HT-29 (cell line): ENCODE results near the gene TSPYL2. TPM values are rescaled to one million over a fixed set of nuclear protein-coding genes. Genes with fewer than 3 reads are reported as not detected.

Experiments used
- DNase-seq: peaks from one replicate; pipeline ENCODE4 v3.0.0-alpha.2; 2015; ENCODE audit warnings: low spot score
- small RNA-seq: library from RNA; depleted of rRNA; stranded (forward); fragments of <200 nt; gene quantifications from one replicate; pipeline ENCODE3, GENCODE V24; 2014
- total RNA-seq: library from RNA; depleted of rRNA; stranded (reverse); fragments of >200 nt; shearing (Covaris generic); gene quantifications from 2 replicates; pipeline ENCODE4 v1.2.3, GENCODE V29; 2014; rRNA removed

The TSPYL2 gene
- total RNA-seq, 1 experiment from 2014 or later = 14.8 TPM

DNA sequence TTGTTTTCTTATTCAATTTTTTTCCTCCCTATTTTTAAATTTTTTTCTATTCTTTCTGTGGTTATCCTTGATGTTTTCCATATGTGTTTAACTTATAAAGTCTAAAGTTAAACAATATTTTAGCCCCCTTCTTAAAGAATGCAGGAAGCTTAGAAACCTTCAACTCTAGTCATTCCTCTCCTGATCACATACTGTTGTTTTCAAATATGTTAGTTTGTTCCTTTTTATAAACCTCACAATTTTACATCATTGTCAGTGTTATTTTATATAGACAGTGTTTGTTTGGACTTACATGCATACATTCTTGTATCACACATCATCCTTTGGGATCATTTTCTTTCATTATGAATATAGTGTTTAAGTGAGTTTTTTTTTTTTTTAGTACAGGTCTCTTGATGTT lies 43.3 kb downstream of the TSPYL2 start:
- no peak for DNase-seq

DNA sequence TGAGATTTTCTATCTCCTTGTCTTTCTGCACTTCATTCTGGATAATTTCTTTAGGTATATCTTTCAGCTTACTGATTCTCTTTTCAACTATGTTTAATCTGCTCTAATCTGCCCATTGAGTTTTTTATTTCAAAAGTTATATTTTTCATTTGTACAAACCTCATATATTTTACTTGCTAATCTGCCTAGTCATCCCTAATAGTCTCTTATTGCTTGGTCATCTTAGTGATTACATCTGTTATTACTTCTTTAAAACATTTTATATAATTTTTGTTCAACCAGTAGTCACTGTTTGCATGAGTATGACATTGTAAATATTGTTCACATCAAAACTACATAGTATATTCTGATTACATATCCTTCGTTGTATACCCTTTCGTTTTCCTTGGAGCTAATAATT lies 44.2 kb downstream of the TSPYL2 start:
- no peak for DNase-seq

DNA sequence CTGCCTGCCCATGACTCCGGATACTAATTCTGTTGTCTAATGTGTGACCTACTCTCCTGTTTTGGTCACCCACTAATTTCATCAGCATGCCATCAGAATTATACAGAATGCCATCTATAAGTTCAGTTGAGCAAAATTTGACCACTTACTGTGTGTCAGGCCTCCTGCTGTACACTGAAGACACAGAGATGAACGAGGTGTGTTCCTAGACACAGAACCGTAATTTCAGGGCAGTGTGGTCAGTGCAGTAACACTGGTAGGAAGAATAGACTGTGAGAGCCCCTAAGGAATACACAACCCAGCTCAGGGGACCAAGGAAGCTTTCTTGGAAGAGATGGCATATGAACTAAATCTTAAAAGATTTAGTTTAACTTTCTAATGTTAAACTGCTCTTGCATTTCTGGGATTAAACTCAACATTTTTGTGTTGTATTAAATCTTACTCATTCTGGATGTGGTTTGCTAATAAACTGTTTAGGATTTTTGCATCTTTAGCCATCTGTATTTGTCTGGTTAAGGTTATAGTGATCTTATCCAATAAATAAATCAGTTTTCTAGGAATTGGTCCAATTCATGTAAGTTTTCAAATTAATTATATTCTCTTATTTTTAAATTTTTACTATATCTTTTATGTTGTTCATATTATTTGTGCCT lies 46.1 kb downstream of the TSPYL2 start:
- DNase-seq = no peak

DNA sequence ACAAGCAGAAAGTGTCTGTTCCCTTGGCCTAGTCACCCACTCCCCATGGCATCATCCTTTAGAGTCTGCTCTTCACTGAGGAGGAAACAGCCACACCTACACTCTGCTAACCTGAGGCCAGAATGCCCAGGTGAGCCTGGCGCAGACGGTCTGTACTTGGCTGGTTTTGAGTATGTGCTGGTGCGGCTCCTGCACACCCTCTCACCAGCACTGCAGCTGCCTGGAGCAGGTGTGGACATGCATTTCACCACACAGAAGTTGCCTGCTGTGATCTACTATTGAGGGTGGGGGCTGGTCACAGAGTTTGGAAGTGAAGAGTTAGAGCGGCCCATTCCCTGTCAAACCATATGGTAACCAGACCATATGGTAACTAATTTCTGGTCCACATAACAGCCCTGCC lies 51.2 kb downstream of the TSPYL2 start:
- no peak for DNase-seq

DNA sequence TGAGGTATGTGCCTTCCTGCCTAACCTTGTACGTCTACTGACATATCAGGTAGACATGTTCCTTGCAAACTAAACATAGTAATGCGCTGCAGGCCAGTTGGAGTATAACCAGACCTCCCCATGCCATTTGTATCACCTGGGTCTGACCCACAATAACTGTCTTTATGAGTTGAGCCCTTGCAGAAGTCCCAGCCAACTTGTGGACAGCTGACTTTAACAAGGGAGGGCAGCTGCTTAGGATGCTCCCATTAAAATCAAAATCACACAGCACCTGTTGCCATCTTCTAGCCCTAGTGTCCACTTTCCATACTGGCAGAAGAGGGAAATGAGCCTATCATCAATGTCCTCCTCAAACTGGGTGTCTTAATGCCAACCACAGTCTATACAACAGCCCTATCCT lies 53.4 kb downstream of the TSPYL2 start:
- DNase-seq = no peak

Small RNA genes lying within 50 kb of the gene (small RNA-seq; reads per million reads assigned to genes)
- not detected for gene AL591212.2

Other genes with a start within 250 kb of the TSPYL2 start
- not detected in 2 replicates for gene XAGE3, start 214.3 kb upstream of the TSPYL2 start, total RNA-seq
- gene FAM156B, start 185.0 kb upstream of the TSPYL2 start, total RNA-seq = 28.7 and 36.4 TPM in 2 replicates
- 13.2 and 20.8 TPM in 2 replicates for gene FAM156A, start 123.8 kb upstream of the TSPYL2 start, total RNA-seq
- gene GPR173, start 33.6 kb upstream of the TSPYL2 start, total RNA-seq = not detected in 2 replicates
- gene KANTR, start 11.8 kb downstream of the TSPYL2 start, total RNA-seq = 8.0 and 11.9 TPM in 2 replicates
- gene KDM5C, start 142.8 kb downstream of the TSPYL2 start, total RNA-seq = 126 and 128 TPM in 2 replicates
- gene IQSEC2, start 199.2 kb downstream of the TSPYL2 start, total RNA-seq = 11.7 and 13.5 TPM in 2 replicates